Stimulated activated CD4-positive, alpha-beta T cell treated with anti-CD3 and anti-CD28 coated beads, Interleukin-1b, Interleukin-23, amount 100 ng/mL, for 48 hours (primary cell): Measurements from ENCODE around the gene KIAA1671.

ENCODE experiments used
- DNase-seq: peaks from one replicate; pipeline ENCODE4 v3.0.0-alpha.2; 2020

KIAA1671 gene

DNA sequence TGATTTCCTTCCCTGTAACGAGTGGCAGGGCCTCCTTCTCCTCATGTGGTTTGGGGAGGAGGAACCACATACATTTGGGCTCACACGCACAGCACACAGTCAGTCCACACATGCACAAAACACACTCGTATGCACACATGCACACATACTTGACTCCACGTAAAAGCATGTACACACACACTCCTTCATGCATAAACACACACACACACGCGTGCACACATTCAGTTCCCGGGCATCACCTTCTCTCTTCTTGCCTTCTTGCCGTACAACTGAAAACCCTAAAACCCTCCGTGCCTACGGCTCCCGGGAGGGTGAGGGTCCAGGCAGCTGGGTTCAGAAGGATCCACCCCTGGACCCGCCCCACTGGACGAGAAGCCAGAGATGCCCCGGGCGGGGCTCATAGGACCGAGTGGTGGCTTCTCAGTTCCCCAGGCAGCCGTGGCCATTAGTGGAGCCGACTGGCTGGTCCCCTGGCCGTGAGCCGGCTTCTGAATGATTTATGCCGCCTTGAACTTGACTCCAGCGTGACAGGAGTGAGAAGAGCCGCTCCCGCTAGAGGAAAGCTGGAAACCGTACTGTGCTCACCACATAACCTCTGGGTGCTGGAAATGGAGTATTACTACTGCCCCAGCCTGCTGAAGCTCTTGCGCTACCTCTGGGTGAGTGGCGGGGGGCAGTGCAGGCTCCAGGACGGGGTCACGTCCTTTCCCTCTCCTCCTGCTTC, 117.4 kb downstream of the KIAA1671 start:
- no peak for DNase-seq

DNA sequence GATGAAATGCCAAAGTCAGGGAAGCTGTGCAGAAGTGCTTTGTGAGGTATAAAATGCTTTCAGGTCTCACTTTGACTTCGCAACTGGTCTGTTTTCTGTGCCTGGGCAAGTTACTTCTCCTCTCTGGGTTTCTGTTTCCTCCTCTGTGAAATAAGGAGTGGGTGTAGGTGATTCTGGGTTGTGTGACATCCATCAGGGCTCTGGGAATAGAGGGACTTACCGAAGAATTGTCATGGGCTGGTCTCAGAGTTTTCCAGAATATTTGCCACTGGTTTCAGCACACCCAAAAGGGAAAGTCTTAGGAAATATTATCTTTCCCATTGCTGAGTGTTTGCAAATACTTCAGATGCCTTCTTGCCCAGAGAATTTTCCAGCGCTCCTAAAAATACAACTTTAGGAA, 118.4 kb downstream of the KIAA1671 start:
- DNase-seq: no peak

GRCh38 chr22:25071720-25072119, 119.2 kb downstream of the KIAA1671 start:
- DNase-seq: no peak

- no peak for DNase-seq
These were observed 119.9 kb downstream of the KIAA1671 start for GRCh38 chr22:25072406-25072805.

GRCh38 chr22:25076336-25076735, 123.8 kb downstream of the KIAA1671 start:
- peak; percentile 64 for DNase-seq

DNA sequence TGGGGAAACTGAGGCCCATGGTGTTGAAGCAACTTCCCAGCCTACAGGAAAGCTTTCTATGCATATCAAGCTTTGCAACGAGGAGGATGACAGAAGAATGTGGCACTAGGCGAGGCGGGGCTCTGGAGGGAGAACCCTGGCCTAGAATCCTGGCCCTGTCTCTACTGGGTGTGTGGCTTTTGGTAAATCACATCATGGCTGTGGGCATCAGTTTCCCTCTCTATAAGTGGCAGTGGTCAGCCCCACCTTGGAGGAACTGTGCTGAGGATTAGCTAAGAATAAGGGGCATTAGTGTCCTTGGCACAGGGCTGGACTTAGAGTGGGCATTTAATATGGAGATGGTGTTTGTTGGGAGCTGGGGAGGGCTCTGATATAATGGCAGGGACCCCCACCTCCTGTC, 124.5 kb downstream of the KIAA1671 start:
- no peak for DNase-seq

GRCh38 chr22:25077964-25078363, 125.4 kb downstream of the KIAA1671 start:
- no peak for DNase-seq

GRCh38 chr22:25078591-25078990, 126.1 kb downstream of the KIAA1671 start:
- no peak for DNase-seq

- no peak for DNase-seq
These were observed 128.3 kb downstream of the KIAA1671 start for GRCh38 chr22:25080855-25081254.

- DNase-seq: peak; percentile 45
These were observed 128.9 kb downstream of the KIAA1671 start for GRCh38 chr22:25081409-25081824.

DNA sequence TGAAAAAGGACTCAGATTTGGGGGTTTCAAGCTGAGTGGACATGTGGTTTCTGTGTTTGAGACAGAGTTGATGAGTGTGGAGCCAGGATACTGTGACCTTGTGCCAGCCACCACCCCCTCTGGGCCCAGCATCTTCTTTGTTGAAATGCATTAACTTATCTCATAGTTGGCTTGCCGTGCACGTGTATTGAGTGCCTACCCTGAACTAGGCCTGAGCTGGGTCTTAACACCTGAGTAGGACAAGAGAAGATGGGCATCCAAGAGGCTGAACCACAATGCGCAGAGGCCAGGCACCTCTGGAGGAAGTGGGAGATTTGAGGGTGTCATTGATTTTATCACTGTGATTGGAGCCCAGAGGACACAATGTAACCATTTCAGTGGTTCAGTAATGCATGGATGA, 129.6 kb downstream of the KIAA1671 start:
- no peak for DNase-seq

DNA sequence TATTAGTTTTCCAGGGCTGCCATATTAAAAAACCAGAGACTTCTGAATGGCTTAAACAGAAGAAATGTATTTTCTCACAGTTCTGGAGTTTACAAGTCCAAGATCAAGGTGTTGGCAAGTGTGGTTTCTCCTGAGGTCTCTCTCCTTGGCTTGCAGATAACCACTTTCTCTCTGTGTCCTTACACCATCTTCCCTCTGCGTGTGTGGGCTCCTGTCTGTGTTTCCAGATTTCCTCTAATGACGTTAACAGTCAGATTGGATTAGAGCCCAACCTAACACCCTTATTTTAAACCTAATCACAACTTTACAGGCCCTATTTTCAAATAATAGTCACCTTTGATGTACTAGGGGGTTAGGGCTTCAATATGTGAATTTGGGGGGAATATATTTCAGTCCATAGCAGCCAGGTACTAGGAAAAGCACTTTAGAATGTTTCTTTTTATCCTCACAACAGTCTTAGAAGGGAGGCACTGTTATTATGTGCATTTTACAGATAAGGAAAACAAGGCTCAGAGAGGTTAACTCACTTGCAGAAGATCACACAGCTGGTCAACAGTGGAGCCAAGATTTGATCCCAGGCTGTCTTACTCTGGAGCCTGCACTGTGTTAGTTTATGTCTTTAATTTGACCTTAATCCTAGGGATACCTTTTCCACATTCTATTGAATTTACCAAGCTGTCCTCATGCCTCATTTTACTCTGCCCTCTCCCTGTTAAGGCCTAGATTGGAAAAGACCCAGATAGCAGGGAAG, 130.7 kb downstream of the KIAA1671 start:
- DNase-seq: no peak

DNA sequence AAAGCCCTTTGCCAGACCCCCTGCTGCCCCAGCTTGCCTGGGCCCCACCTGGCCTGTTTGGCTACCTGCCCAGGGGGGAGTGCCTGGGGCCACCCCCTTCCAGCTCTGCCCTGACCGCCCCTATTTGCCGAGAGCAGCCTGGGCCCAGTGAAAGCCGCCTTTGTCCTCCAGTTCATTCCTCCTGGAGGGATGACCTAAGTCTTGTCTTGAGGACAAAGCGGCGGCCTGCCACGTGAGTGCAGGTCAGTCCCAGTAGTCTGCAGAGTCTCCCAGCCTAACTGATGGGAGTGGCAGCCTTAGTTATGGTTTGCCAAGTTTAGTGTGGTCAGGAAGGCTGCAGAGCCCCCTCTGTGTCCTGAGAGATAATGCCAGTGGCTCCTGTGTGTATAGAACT, 131.3 kb downstream of the KIAA1671 start:
- no peak for DNase-seq

DNA sequence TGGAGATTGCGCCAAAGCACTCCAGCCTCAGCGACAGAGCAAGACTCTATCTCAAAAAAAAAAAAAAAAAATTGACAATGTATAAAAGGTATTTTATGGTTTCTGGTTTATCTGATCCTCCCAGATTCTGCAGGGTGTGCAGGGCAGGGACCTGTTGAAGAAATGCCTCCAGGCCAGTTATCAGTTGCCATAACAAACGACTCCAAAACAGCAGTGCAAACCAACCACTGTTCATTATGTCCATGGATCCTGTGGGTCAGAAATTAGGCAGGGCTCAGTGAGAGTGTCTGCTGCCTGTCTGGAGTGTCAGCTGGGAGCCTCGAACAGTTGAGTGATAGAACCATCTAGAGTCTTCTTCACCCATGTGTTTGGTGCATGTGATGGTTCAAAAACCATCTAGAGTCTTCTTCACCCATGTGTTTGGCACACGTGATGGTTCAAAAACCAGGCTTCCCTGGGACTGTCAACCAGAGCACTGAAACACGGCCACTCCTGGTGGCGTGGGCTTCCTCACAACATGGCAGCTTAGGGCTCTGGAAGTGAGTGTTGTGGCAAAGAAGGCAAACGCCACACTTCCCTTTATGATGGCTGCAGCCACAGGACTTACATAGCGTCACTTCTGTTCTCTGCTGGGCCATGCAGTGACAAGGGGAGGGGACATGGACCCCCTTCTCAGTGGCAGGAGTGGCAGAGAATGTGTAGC, 132.0 kb downstream of the KIAA1671 start:
- DNase-seq: no peak

- DNase-seq: no peak
These were observed 132.6 kb downstream of the KIAA1671 start for GRCh38 chr22:25085156-25085555.

- peak; percentile 19 for DNase-seq
These were observed 133.7 kb downstream of the KIAA1671 start for GRCh38 chr22:25085930-25086901.

- DNase-seq: no peak
These were observed 134.4 kb downstream of the KIAA1671 start for GRCh38 chr22:25086902-25087282.

GRCh38 chr22:25090225-25090890, 137.8 kb downstream of the KIAA1671 start:
- DNase-seq: no peak

DNA sequence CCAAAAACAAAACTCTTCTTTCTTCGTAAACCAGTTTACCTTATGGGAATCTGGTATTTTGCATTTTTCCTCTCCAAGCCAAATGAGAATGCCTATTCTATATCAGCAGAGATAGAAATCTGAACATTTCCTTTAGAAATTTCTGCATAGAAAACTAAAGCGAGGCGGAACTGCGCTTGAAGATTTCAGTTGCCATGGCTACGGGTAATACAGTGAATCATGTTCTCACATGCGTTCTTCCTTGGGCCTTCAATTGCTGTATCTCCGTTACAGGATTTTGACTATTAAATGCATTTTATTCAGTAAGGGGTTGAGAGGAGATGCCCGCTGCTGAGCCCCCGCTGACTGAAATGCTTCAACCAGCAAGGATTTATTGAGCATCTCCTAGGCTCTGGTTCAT, 138.9 kb downstream of the KIAA1671 start:
- no peak for DNase-seq

- DNase-seq: no peak
These were observed 139.6 kb downstream of the KIAA1671 start for GRCh38 chr22:25092119-25092518.

GRCh38 chr22:25094579-25094978, 142.1 kb downstream of the KIAA1671 start:
- DNase-seq: no peak

DNA sequence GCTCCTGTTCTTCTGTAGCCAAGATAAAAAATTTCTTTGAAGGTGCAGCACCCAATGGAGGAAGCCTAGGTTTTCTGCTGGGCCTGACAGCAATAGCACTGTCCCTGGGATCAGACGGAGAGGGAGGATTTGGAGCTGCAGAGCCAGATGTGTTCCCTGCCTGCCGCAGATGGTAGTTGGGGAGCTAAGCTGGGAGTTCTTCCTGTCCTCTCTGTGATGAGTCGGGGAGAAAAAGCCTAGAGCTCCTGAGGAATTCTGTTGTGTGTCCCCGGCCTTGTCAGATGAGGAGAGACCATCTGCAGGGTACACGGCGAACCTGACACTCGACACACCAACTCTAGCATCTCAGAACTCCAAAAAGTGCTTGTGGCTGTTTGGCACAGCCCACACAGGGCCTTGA, 143.4 kb downstream of the KIAA1671 start:
- DNase-seq: no peak
